Activated CD4-positive, alpha-beta T cell treated with anti-CD3 and anti-CD28 coated beads for 36 hours (primary cell): Measurements from ENCODE around the gene ETV2. TPM values are rescaled to one million over a fixed set of nuclear protein-coding genes. Genes with fewer than 3 reads are reported as not detected.

Experiments
- ATAC-seq: fragments of 200-7000 bp; cut with Tn5 transposase; one replicate; pipeline ENCODE4 v1.10.0; 2021; ENCODE audit warnings: mild to moderate bottlenecking, moderate library complexity
- CTCF ChIA-PET: fragments of 350-600 bp; sonication (Branson Sonifier 250); formaldehyde crosslinking; loops from one replicate; lab custom pipeline; 2021; ENCODE audit warnings: antibody characterized with exemption; lab: Charles Lee
- POLR2A ChIA-PET: fragments of 350-600 bp; sonication (Branson Sonifier 250); formaldehyde crosslinking; loops from one replicate; lab custom pipeline; 2021; ENCODE audit warnings: antibody characterized with exemption, inconsistent platforms; lab: Charles Lee
- DNase-seq: peaks from one replicate; pipeline ENCODE4 v3.0.0-alpha.2; 2020
- H3K27ac Mint-ChIP-seq: one replicate; pipeline ENCODE4 v1.8.0; 2021; ENCODE audit warnings: mixed read lengths
- H3K27me3 Mint-ChIP-seq: one replicate; pipeline ENCODE4 v1.8.0; 2021; ENCODE audit warnings: mixed read lengths
- H3K36me3 Mint-ChIP-seq: one replicate; pipeline ENCODE4 v1.8.0; 2021; ENCODE audit warnings: low read depth, mixed read lengths
- H3K4me1 Mint-ChIP-seq: one replicate; pipeline ENCODE4 v1.8.0; 2021; ENCODE audit warnings: mixed read lengths
- H3K4me3 Mint-ChIP-seq: one replicate; pipeline ENCODE4 v1.8.0; 2021; ENCODE audit warnings: mild to moderate bottlenecking, moderate library complexity, mixed read lengths
- H3K9me3 Mint-ChIP-seq: one replicate; pipeline ENCODE4 v1.8.0; 2021; ENCODE audit warnings: low read depth, mixed read lengths
- intact Hi-C, 2 experiments: fragments of 100-400 bp; cut with DNase I in 1 of 2; cut with micrococcal nuclease in 1 of 2; formaldehyde crosslinking; loops; one replicate each; pipeline versions ENCODE4 v1.14.2 to v1.15.1; 2022 to 2024; cut with DNase I, micrococcal nuclease
- total RNA-seq, 2 experiments: library from RNA; stranded (reverse); gene quantifications; one replicate each; pipeline ENCODE4 v1.2.3, GENCODE V29; 2021

Gene ETV2
- total RNA-seq, 2 experiments from 2014 or later = 0.37 to 1.1 TPM

- Mint-ChIP-seq H3K36me3 (peaks cover 41% of the 10 kb centered on the region), H3K9me3 (no peaks in the 10 kb centered on the region), H3K4me3 (no peak overlapping the region), H3K4me1 (no peaks in the 10 kb centered on the region), H3K27me3 (no peaks in the 10 kb centered on the region), H3K27ac (no peak overlapping the region)
- ChIA-PET POLR2A (no interaction called here), CTCF (no interaction called here)
- no peak for ATAC-seq
- no peak for DNase-seq
- intact Hi-C loops = loop anchor here in 1 of 2 experiments (2.0 kb wide), 1 partner anchor 17 kb away; no protein-coding TSS in a partner anchor
Measured at GRCh38 chr19:35661995-35662340, 20.4 kb downstream of the ETV2 start.

GRCh38 chr19:35663981-35664380 lies 22.4 kb downstream of the ETV2 start:
- Mint-ChIP-seq H3K27ac (no peak overlapping the region), H3K36me3 (peaks cover 28% of the 10 kb centered on the region)

GRCh38 chr19:35665157-35665556 lies 23.6 kb downstream of the ETV2 start:
- intact Hi-C loops = no loop called here
- Mint-ChIP-seq H3K36me3 (peaks cover 21% of the 10 kb centered on the region), H3K4me3 (no peak overlapping the region), H3K27me3 (peaks cover 6% of the 10 kb centered on the region), H3K4me1 (no peaks in the 10 kb centered on the region), H3K27ac (peak overlapping the region; percentile 60), H3K9me3 (no peaks in the 10 kb centered on the region)
- ChIA-PET CTCF (no interaction called here), POLR2A (no interaction called here)
- ATAC-seq (no peak), DNase-seq (no peak)

More at GRCh38 chr19:35663981-35664380, 22.4 kb downstream of the ETV2 start:
- H3K9me3 Mint-ChIP-seq = no peaks in the 10 kb centered on the region
- no peak overlapping the region for H3K4me3 Mint-ChIP-seq
- ATAC-seq = no peak
- ChIA-PET CTCF (interaction anchor here (0.7 kb wide), 1 partner anchor 539 kb away, joined by 3 read pairs; no protein-coding TSS in a partner anchor), POLR2A (no interaction called here)
- H3K4me1 Mint-ChIP-seq = no peaks in the 10 kb centered on the region
- no peaks in the 10 kb centered on the region for H3K27me3 Mint-ChIP-seq
- DNase-seq = no peak
- intact Hi-C loops = loop anchor here in 1 of 2 experiments (2.0 kb wide), 1 partner anchor 15 kb away; no protein-coding TSS in a partner anchor

DNA sequence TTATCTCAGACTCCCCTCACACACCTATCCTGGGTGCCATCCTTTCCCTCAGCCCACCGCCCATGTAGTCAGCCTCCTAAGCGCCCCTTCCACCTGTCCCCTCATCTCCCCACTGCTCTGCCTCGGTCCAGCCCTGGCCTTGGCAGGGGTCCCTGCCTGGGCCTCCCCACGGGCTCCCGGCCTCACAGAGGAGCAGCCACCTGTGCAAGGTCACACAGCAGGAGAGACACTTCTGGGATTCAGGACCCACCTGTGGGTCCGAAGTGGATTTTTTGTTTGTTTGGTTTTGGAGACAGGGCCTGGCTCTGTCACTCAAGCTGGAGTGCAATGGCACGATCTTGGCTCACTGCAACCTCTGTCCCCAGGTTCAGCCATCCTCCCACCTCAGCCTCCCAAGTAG lies 24.1 kb downstream of the ETV2 start:
- Mint-ChIP-seq H3K27me3 (peaks cover 7% of the 10 kb centered on the region), H3K27ac (peak overlapping the region; percentile 60), H3K9me3 (no peaks in the 10 kb centered on the region), H3K4me3 (no peak overlapping the region), H3K4me1 (no peaks in the 10 kb centered on the region), H3K36me3 (peaks cover 21% of the 10 kb centered on the region)
- ATAC-seq = no peak
- ChIA-PET CTCF (no interaction called here), POLR2A (no interaction called here)
- DNase-seq = no peak
- intact Hi-C loops = no loop called here

GRCh38 chr19:35666251-35666913 lies 24.8 kb downstream of the ETV2 start, which contains the start of gene UPK1A:
TSS of gene UPK1A (plus strand) at chr19:35666517. CDS start at chr19:35666813, 296 bp downstream.
- no peak for DNase-seq
- no peak for ATAC-seq
- H3K9me3 Mint-ChIP-seq = no peaks in the 10 kb centered on the region
- H3K27ac Mint-ChIP-seq = peak within 1 kb of the TSS; percentile 60
- ChIA-PET CTCF (interaction anchor here (0.5 to 1.2 kb wide), 3 partner anchors 11 to 23 kb away, joined by 3 to 4 read pairs (median 3); no protein-coding TSS in a partner anchor), POLR2A (no interaction called here)
- intact Hi-C loops = no loop called here
- H3K36me3 Mint-ChIP-seq = peaks cover 17% of the 10 kb centered on the region
- H3K4me1 Mint-ChIP-seq = no peaks in the 10 kb centered on the region
- H3K4me3 Mint-ChIP-seq = no peak within 1 kb of the TSS
- H3K27me3 Mint-ChIP-seq = peaks cover 8% of the 10 kb centered on the region

- Mint-ChIP-seq H3K4me1 (peaks cover 9% of the 10 kb centered on the region), H3K27ac (no peak overlapping the region), H3K4me3 (no peak overlapping the region), H3K9me3 (no peaks in the 10 kb centered on the region), H3K36me3 (peaks cover 2% of the 10 kb centered on the region), H3K27me3 (peaks cover 21% of the 10 kb centered on the region)
- DNase-seq = no peak
- CTCF ChIA-PET = no interaction called here
- POLR2A ChIA-PET = no interaction called here
- no peak for ATAC-seq
- intact Hi-C loops = no loop called here
Measured at GRCh38 chr19:35669566-35669965, 28.0 kb downstream of the ETV2 start.

GRCh38 chr19:35669974-35670373 lies 28.4 kb downstream of the ETV2 start:
- Mint-ChIP-seq H3K9me3 (no peaks in the 10 kb centered on the region), H3K36me3 (peaks cover 2% of the 10 kb centered on the region), H3K4me3 (no peak overlapping the region), H3K27me3 (peaks cover 21% of the 10 kb centered on the region), H3K4me1 (peaks cover 9% of the 10 kb centered on the region), H3K27ac (no peak overlapping the region)
- intact Hi-C loops = no loop called here
- POLR2A ChIA-PET = no interaction called here
- no peak for ATAC-seq
- CTCF ChIA-PET = no interaction called here
- DNase-seq = no peak

- H3K27ac Mint-ChIP-seq = no peak overlapping the region
- no peak overlapping the region for H3K4me3 Mint-ChIP-seq
- ATAC-seq = no peak
- H3K27me3 Mint-ChIP-seq = peaks cover 21% of the 10 kb centered on the region
- intact Hi-C loops = no loop called here
- no peaks in the 10 kb centered on the region for H3K9me3 Mint-ChIP-seq
- H3K36me3 Mint-ChIP-seq = no peaks in the 10 kb centered on the region
- DNase-seq = no peak
- ChIA-PET CTCF (no interaction called here), POLR2A (no interaction called here)
- peaks cover 9% of the 10 kb centered on the region for H3K4me1 Mint-ChIP-seq
Measured at GRCh38 chr19:35670686-35671085, 29.1 kb downstream of the ETV2 start.

GRCh38 chr19:35671818-35672217 lies 30.3 kb downstream of the ETV2 start:
- intact Hi-C loops = loop anchor here in 1 of 2 experiments (2.0 kb wide), 1 partner anchor 59 kb away; the partner anchor contains the start of gene HAUS5
- POLR2A ChIA-PET = interaction anchor here (0.7 kb wide), 1 partner anchor 15 kb away, joined by 3 read pairs; no protein-coding TSS in a partner anchor
- no peak for ATAC-seq
- Mint-ChIP-seq H3K27me3 (peaks cover 25% of the 10 kb centered on the region), H3K4me1 (peaks cover 9% of the 10 kb centered on the region), H3K9me3 (no peaks in the 10 kb centered on the region), H3K36me3 (no peaks in the 10 kb centered on the region), H3K27ac (no peak overlapping the region), H3K4me3 (no peak overlapping the region)
- CTCF ChIA-PET = interaction anchor here (0.8 kb wide), 1 partner anchor 23 kb away, joined by 3 read pairs; no protein-coding TSS in a partner anchor
- DNase-seq = no peak

GRCh38 chr19:35673121-35673804 lies 31.7 kb downstream of the ETV2 start:
- no peaks in the 10 kb centered on the region for H3K9me3 Mint-ChIP-seq
- DNase-seq (peak; percentile 83), ATAC-seq (peak; percentile 90)
- ChIA-PET POLR2A (interaction anchor here (0.6 kb wide), 1 partner anchor 45 kb away, joined by 3 read pairs; no protein-coding TSS in a partner anchor), CTCF (interaction anchor here (0.5 to 1.2 kb wide), 3 partner anchors 16 to 235 kb away, joined by 3 read pairs; no protein-coding TSS in a partner anchor)
- intact Hi-C loops = loop anchor here in 1 of 2 experiments (1.0 to 2.0 kb wide), 2 partner anchors 44 to 60 kb away; partner anchors contain the start of gene HAUS5
- peak overlapping the region; percentile 71 for H3K4me3 Mint-ChIP-seq
- H3K27ac Mint-ChIP-seq = no peak overlapping the region
- H3K36me3 Mint-ChIP-seq = no peaks in the 10 kb centered on the region
- peaks cover 25% of the 10 kb centered on the region for H3K27me3 Mint-ChIP-seq
- peaks cover 9% of the 10 kb centered on the region for H3K4me1 Mint-ChIP-seq

DNA sequence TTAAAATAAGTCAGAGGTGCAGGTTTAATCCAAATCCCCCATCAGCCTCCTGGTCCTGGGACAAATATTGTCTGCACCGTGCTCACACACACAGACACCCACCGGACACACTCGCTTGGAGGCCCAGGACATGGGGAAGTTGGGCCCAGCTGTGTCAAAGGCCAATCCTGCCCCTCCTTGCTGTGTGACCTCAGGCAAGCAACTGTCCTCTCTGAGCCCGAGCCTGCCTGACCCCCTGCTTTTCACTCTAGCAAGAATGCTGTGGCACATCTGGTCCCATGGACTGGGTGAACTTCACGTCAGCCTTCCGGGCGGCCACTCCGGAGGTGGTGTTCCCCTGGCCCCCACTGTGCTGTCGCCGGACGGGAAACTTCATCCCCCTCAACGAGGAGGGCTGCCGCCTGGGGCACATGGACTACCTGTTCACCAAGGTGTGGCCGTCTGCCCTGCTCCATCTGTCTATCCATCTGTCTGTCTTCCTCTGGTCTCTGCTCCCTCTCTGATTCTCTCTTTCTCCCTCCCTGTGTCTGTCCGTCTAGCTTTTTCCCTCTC lies 34.1 kb downstream of the ETV2 start:
- ChIA-PET CTCF (interaction anchor here (0.6 kb wide), 1 partner anchor 27 kb away, joined by 3 read pairs; the partner anchor contains the start of gene COX6B1), POLR2A (no interaction called here)
- H3K27me3 Mint-ChIP-seq = peaks cover 17% of the 10 kb centered on the region
- DNase-seq (no peak), ATAC-seq (no peak)
- no peaks in the 10 kb centered on the region for H3K9me3 Mint-ChIP-seq
- intact Hi-C loops = no loop called here
- no peaks in the 10 kb centered on the region for H3K36me3 Mint-ChIP-seq
- no peak overlapping the region for H3K4me3 Mint-ChIP-seq
- peaks cover 9% of the 10 kb centered on the region for H3K4me1 Mint-ChIP-seq
- no peak overlapping the region for H3K27ac Mint-ChIP-seq
